Measurements from ENCODE around the gene PRRG2. TPM values are rescaled to one million over a fixed set of nuclear protein-coding genes. Genes with fewer than 3 reads are reported as not detected.

The PRRG2 gene
- total and polyA plus RNA-seq, 7 donors, result 0.24 to 16.0 (median 0.89) TPM

DNA sequence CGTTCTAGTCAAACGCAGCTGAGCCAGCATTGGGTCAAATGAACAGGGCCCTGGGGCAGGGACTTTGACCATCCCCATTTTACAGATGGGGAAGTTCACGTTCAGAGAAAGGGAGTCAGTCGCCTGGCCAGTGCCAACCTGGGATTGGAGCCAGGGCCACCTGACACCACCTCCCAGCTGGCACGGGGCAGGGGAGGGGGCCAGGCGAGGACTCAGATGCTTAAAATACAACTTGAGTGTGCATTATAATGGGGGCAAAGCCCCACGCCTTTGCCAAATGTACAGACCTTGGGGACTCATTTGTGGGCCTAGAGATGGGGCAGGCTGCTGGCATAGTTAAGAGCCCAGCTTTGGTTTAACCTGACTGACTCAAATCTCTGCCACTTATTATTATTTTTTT, 24.5 kb downstream of the PRRG2 start:
- H3K27me3 ChIP-seq (ENCODE audit: insufficient read depth in 3 of 3, low read length in 2 of 3), result no peaks in the 10 kb centered on the region
- TF ChIP-seq, protein P1, sequence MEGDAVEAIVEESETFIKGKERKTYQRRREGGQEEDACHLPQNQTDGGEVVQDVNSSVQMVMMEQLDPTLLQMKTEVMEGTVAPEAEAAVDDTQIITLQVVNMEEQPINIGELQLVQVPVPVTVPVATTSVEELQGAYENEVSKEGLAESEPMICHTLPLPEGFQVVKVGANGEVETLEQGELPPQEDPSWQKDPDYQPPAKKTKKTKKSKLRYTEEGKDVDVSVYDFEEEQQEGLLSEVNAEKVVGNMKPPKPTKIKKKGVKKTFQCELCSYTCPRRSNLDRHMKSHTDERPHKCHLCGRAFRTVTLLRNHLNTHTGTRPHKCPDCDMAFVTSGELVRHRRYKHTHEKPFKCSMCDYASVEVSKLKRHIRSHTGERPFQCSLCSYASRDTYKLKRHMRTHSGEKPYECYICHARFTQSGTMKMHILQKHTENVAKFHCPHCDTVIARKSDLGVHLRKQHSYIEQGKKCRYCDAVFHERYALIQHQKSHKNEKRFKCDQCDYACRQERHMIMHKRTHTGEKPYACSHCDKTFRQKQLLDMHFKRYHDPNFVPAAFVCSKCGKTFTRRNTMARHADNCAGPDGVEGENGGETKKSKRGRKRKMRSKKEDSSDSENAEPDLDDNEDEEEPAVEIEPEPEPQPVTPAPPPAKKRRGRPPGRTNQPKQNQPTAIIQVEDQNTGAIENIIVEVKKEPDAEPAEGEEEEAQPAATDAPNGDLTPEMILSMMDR (IDR thresholded peaks at IDR 0.05), result no peak
- no peaks in the 10 kb centered on the region for H3K4me1 ChIP-seq
- intact Hi-C loops (cut with DNase I), result no loop called here
- 31 to 64% (median 40%) methylated on average over 7 of the region's 7 CpGs for WGBS, 3 donors
- DNase-seq, result peak in 1 of 2 donors; percentile 88
- H3K9me3 ChIP-seq, result no peaks in the 10 kb centered on the region
- peak; percentile 85 to 96 (median 92) for ATAC-seq
- peaks cover 0 to 69% of the 10 kb centered on the region in 2 donors for H3K36me3 ChIP-seq (ENCODE audit: insufficient read depth in 1 of 2, low read depth in 1 of 2)
- H3K27ac ChIP-seq, result peak overlapping the region; percentile 74
- no peak overlapping the region for H3K4me3 ChIP-seq

DNA sequence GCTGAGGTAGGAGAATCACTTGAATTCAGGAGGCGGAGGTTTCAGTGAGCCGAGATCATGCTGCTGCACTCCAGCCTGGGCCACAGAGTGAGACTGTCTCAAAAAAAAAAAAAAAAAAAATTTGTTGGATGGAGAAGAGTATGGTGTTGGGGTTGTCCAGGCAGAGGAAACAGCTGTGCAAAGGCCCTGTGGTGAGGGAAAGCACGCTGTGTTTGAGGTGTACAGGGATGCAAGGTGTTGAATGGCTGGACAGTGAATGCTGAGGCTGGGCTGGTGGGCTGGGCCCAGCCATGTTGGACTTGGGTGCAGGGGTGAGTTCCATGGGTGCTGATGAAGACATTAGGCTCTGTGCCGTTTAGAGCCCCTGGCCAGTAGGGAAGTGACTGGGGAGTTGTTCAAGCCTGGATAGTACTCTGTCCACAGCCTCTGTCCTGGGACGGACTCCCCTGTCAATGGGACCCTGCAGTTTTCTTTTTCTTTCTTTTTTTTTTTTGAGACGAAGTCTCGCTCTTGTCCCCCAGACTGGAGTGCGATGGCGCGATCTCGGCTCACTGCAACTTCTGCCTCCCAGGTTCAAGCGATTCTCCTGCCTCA, 28.5 kb downstream of the PRRG2 start:
- Histone ChIP-seq H3K27me3 (ENCODE audit: insufficient read depth in 3 of 3, low read length in 2 of 3) (no peaks in the 10 kb centered on the region), H3K27ac (no peak overlapping the region), H3K4me3 (no peak overlapping the region), H3K36me3 (ENCODE audit: insufficient read depth in 1 of 2, low read depth in 1 of 2) (peaks cover 0 to 37% of the 10 kb centered on the region in 2 donors), H3K4me1 (peaks cover 7% of the 10 kb centered on the region), H3K9me3 (no peaks in the 10 kb centered on the region)
- ATAC-seq (no peak), DNase-seq (no peak)
- 96 to 97% (median 97%) methylated on average over 12 of the region's 12 CpGs for WGBS, 3 donors
- intact Hi-C loops (cut with DNase I), result no loop called here
- TF ChIP-seq, protein P1 (IDR thresholded peaks at IDR 0.05), result no peak

DNA sequence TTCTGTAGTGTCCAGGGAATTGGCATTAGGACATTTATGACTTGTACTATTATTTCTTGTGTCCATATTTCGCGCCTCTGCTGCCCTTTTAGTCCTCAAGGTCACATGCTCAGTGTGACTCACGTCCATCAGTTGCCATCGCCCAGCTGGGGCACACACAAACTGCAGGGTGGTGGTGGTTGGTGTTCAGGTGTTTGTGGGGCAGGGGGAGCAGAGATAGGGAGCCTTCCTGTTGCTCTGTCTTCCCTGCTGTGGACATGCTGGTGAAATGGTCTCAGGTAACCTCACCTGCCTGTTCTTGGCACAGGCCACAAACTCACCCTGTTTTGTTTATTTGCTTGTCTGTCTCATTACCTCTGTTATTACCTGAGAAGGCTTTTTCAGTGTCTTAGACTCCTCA, 32.3 kb downstream of the PRRG2 start:
- no peak for DNase-seq
- Histone ChIP-seq H3K36me3 (ENCODE audit: insufficient read depth in 1 of 2, low read depth in 1 of 2) (peaks cover 0 to 54% of the 10 kb centered on the region in 2 donors), H3K4me1 (peaks cover 7% of the 10 kb centered on the region), H3K4me3 (no peak overlapping the region), H3K9me3 (no peaks in the 10 kb centered on the region), H3K27me3 (ENCODE audit: insufficient read depth in 3 of 3, low read length in 2 of 3) (no peaks in the 10 kb centered on the region), H3K27ac (no peak overlapping the region)
- intact Hi-C loops (cut with DNase I), result no loop called here
- peak; percentile 64 to 70 (median 69) for ATAC-seq
- WGBS, 3 donors, result 47 to 60% (median 56%) methylated on average over 4 of the region's 4 CpGs
- TF ChIP-seq, protein P1 (IDR thresholded peaks at IDR 0.05), result no peak

DNA sequence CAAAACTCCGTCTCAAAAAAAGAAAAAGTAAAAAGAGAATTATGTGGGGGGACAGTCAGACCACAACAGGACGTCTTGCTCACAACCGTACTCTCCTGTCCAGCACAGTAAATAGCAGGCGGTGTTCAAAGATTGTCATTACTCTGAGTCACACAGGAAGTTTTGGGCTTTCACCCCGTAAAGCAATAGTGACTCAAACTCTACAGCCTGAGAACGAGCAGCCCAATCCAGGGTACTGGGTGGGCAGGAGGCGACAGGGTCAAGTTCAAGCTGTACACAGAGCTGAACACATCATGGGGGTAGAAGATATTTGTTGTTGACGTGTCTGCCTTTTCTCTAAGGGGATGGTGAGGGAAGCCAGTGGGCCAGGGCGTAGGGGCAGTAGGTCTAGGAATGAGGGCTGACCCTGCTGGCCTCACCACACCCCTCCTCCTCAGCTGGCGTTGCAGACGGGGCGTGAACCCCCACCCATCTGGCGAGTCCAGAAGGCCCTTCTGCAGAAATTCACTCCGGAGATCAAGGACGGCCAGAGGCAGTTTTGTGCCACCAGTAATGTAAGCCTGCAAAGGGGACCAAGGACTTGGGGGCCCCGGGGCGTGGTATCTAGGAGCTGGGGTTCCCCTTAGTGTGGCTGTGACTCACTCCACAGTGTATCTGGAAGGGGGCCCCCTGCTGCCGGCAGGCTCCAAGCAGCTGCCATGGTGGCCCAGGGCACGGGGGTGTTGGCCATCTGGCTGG, 33.1 kb downstream of the PRRG2 start:
- Histone ChIP-seq H3K4me3 (no peak overlapping the region), H3K9me3 (no peaks in the 10 kb centered on the region), H3K27me3 (ENCODE audit: insufficient read depth in 3 of 3, low read length in 2 of 3) (no peaks in the 10 kb centered on the region), H3K4me1 (peaks cover 7% of the 10 kb centered on the region), H3K27ac (no peak overlapping the region), H3K36me3 (ENCODE audit: insufficient read depth in 1 of 2, low read depth in 1 of 2) (peaks cover 0 to 53% of the 10 kb centered on the region in 2 donors)
- 82 to 87% (median 84%) methylated on average over 19 of the region's 19 CpGs for WGBS, 3 donors
- ATAC-seq, result peak in 2 of 4 donors; percentile 13 to 15
- DNase-seq, result no peak
- intact Hi-C loops (cut with DNase I), result no loop called here
- TF ChIP-seq, protein P1 (IDR thresholded peaks at IDR 0.05), result no peak
